Calu3 (cell line): ENCODE measurements around the gene GFOD1. TPM values are rescaled to one million over a fixed set of nuclear protein-coding genes. Genes with fewer than 3 reads are reported as not detected.

Experiments
- BruUV-seq: library from RNA; stranded (reverse); fragments of 400-500 nt; replicated peaks from 2 replicates; lab custom pipeline; 2021; lab: Mats Ljungman, UMichigan
- CTCF ChIA-PET: fragments of 300-600 bp; sonication (Branson Sonifier 250); formaldehyde crosslinking; loops from one replicate; lab custom pipeline; 2022; ENCODE audit warnings: antibody characterized with exemption; lab: Charles Lee
- DNase-seq: peaks from one replicate; pipeline ENCODE4 v3.0.0; 2022
- H3K27ac Mint-ChIP-seq: one replicate; pipeline ENCODE4 v1.8.0; 2022; ENCODE audit warnings: mixed read lengths; ENCODE audit not compliant: unreplicated experiment
- H3K27me3 Mint-ChIP-seq: one replicate; pipeline ENCODE4 v1.8.0; 2022; ENCODE audit warnings: mixed read lengths; ENCODE audit not compliant: unreplicated experiment
- H3K36me3 Mint-ChIP-seq: one replicate; pipeline ENCODE4 v1.8.0; 2022; ENCODE audit warnings: mild to moderate bottlenecking, moderate library complexity, mixed read lengths; ENCODE audit not compliant: insufficient read depth, unreplicated experiment
- H3K4me1 Mint-ChIP-seq: one replicate; pipeline ENCODE4 v1.8.0; 2022; ENCODE audit warnings: mild to moderate bottlenecking, low read depth, mixed read lengths; ENCODE audit not compliant: unreplicated experiment
- H3K4me3 Mint-ChIP-seq: one replicate; pipeline ENCODE4 v1.8.0; 2022; ENCODE audit warnings: mild to moderate bottlenecking, low read depth, moderate library complexity, mixed read lengths; ENCODE audit not compliant: unreplicated experiment
- H3K9me3 Mint-ChIP-seq: one replicate; pipeline ENCODE4 v1.8.0; 2022; ENCODE audit warnings: low read depth, mixed read lengths; ENCODE audit not compliant: unreplicated experiment
- CTCF ChIP-seq: fragments of 200-600 bp; IDR thresholded peaks from one replicate; pipeline ENCODE4 v1.8.0; 2022; ENCODE audit warnings: antibody characterized with exemption; ENCODE audit not compliant: unreplicated experiment
- intact Hi-C: fragments of 100-400 bp; cut with micrococcal nuclease; formaldehyde crosslinking; loops from one replicate; pipeline ENCODE4 v1.10.0; 2022; ENCODE audit not compliant: unreplicated experiment
- total RNA-seq: library from RNA; stranded (reverse); gene quantifications from 2 replicates; pipeline ENCODE4 v1.2.3, GENCODE V29; 2022

GFOD1 gene
- total RNA-seq, 1 experiment from 2014 or later = 9.5 TPM

DNA sequence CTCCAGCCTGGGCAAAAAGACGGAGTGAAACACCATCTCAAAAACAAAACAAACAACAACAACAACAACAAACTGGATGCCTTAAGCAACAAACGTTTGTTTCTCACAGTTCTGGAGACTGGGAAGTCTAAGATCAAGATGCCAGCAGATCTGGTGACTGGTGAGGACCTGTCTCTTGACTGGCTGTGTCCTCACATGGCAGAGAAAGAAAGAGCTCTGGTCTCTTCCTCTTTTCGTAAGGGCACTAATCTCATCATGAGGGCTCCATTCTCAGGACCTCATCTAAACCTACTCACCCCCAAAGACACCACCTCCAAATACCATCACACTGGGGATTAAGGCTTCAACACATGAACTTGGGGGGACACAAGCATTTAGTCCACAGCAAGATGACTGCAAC, 13.5 kb upstream of the GFOD1 start:
- no peak overlapping the region for H3K4me3 Mint-ChIP-seq
- no peaks in the 10 kb centered on the region for H3K9me3 Mint-ChIP-seq
- H3K27me3 Mint-ChIP-seq = no peaks in the 10 kb centered on the region
- no peaks in the 10 kb centered on the region for H3K4me1 Mint-ChIP-seq
- DNase-seq = no peak
- H3K36me3 Mint-ChIP-seq = no peaks in the 10 kb centered on the region
- TF ChIP-seq CTCF = no peak
- intact Hi-C loops = no loop called here
- CTCF ChIA-PET = no interaction called here
- no peak overlapping the region for H3K27ac Mint-ChIP-seq
- BruUV-seq = no TSS peak

- H3K4me3 Mint-ChIP-seq = no peak overlapping the region
- intact Hi-C loops = no loop called here
- H3K27ac Mint-ChIP-seq = no peak overlapping the region
- no peaks in the 10 kb centered on the region for H3K9me3 Mint-ChIP-seq
- CTCF ChIA-PET = no interaction called here
- no peaks in the 10 kb centered on the region for H3K36me3 Mint-ChIP-seq
- H3K27me3 Mint-ChIP-seq = no peaks in the 10 kb centered on the region
- H3K4me1 Mint-ChIP-seq = no peaks in the 10 kb centered on the region
- no TSS peak for BruUV-seq
- DNase-seq = no peak
- no peak for TF ChIP-seq CTCF
Observed at GRCh38 chr6:13500264-13500663, 12.9 kb upstream of the GFOD1 start.

- CTCF ChIA-PET = interaction anchor here (1.1 kb wide), 1 partner anchor 10 kb away, joined by 3 read pairs; the partner anchor contains the start of gene GFOD1
- Mint-ChIP-seq H3K36me3 (peaks cover 4% of the 10 kb centered on the region), H3K4me3 (no peak overlapping the region), H3K27me3 (no peaks in the 10 kb centered on the region), H3K9me3 (no peaks in the 10 kb centered on the region), H3K27ac (no peak overlapping the region), H3K4me1 (no peaks in the 10 kb centered on the region)
- no peak for TF ChIP-seq CTCF
- no peak for DNase-seq
- intact Hi-C loops = no loop called here
- BruUV-seq = no TSS peak
Observed at GRCh38 chr6:13496513-13497190, 9.3 kb upstream of the GFOD1 start.

GRCh38 chr6:13495818-13496217, 8.4 kb upstream of the GFOD1 start:
- H3K27me3 Mint-ChIP-seq = no peaks in the 10 kb centered on the region
- peaks cover 4% of the 10 kb centered on the region for H3K36me3 Mint-ChIP-seq
- no peak overlapping the region for H3K27ac Mint-ChIP-seq
- CTCF ChIA-PET = no interaction called here
- no peak for DNase-seq
- TF ChIP-seq CTCF = no peak
- no TSS peak for BruUV-seq
- no peak overlapping the region for H3K4me3 Mint-ChIP-seq
- H3K4me1 Mint-ChIP-seq = no peaks in the 10 kb centered on the region
- no peaks in the 10 kb centered on the region for H3K9me3 Mint-ChIP-seq
- intact Hi-C loops = no loop called here
